B cell (primary cell): ENCODE results near the gene CHRNA4. TPM values are rescaled to one million over a fixed set of nuclear protein-coding genes. Genes with fewer than 3 reads are reported as not detected.
"Not testable (repeated sequence)": the region's sequence is repeated elsewhere in the genome, so short reads cannot be mapped to it uniquely, and the experiment has no call there.

Experiments used
- ATAC-seq: fragments of 200-7000 bp; cut with Tn5 transposase; one replicate; pipeline ENCODE4 v1.10.0; 2021; ENCODE audit warnings: low read depth, mild to moderate bottlenecking, moderate number of reproducible peaks, moderate library complexity
- CTCF ChIA-PET: fragments of 350-600 bp; sonication (Branson Sonifier 250); formaldehyde crosslinking; loops from one replicate; lab custom pipeline; 2021; ENCODE audit warnings: antibody characterized with exemption, inconsistent platforms; lab: Charles Lee
- POLR2A ChIA-PET: fragments of 350-600 bp; sonication (Branson Sonifier 250); formaldehyde crosslinking; loops from one replicate; lab custom pipeline; 2021; ENCODE audit warnings: antibody characterized with exemption; lab: Charles Lee
- DNase-seq: peaks from one replicate; pipeline ENCODE4 v3.0.0; 2013
- H2AFZ ChIP-seq: 2 replicates; pipeline ENCODE4 v1.6.1; 2012; ENCODE audit warnings: mild to moderate bottlenecking, low read depth, low read length; ENCODE audit not compliant: insufficient read depth, poor library complexity, severe bottlenecking
- H3K27ac ChIP-seq, 2 donors: 1 replicate in 1 of 2; 2 replicates in 1 of 2; pipeline ENCODE4 v1.5.1; 2012 to 2013; ENCODE audit warnings: low read length in 2 of 2, mild to moderate bottlenecking in 2 of 2, moderate library complexity in 1 of 2
- H3K27me3 ChIP-seq, 4 experiments: fragments of 200-600 bp in 1 of 4; sonication (generic) in 1 of 4; replicated peaks in 1 of 4; 1 replicate in 2 of 4; 2 replicates in 2 of 4; pipeline versions ENCODE4 v1.6.1 to v1.7.0; 2013 to 2016; ENCODE audit warnings: low read length in 3 of 4, mild to moderate bottlenecking in 2 of 4, mixed read lengths in 1 of 4, moderate library complexity in 1 of 4; ENCODE audit not compliant: insufficient read depth in 4 of 4, control insufficient read depth in 3 of 4; ENCODE audit errors: control extremely low read depth in 1 of 4
- H3K36me3 ChIP-seq, 2 experiments: replicated peaks in 1 of 2; 1 replicate in 1 of 2; 2 replicates in 1 of 2; pipeline versions ENCODE4 v1.6.1 to v1.7.1; 2013; ENCODE audit warnings: low read length in 1 of 2; ENCODE audit not compliant: insufficient read depth in 2 of 2, control insufficient read depth in 1 of 2; ENCODE audit errors: control extremely low read depth in 1 of 2, extremely low read depth in 1 of 2
- H3K4me1 ChIP-seq, 2 donors: fragments of 200-600 bp in 1 of 2; sonication (generic) in 1 of 2; 1 replicate in 1 of 2; 2 replicates in 1 of 2; pipeline versions ENCODE4 v1.5.1 to v1.6.1; 2013 to 2017; ENCODE audit warnings: low read length in 2 of 2; ENCODE audit not compliant: control insufficient read depth in 2 of 2, insufficient read depth in 2 of 2
- H3K4me2 ChIP-seq: replicated peaks from 2 replicates; pipeline ENCODE3; 2012; ENCODE audit warnings: mild to moderate bottlenecking, low read depth, low read length; ENCODE audit not compliant: poor library complexity, severe bottlenecking
- H3K4me3 ChIP-seq, 5 experiments: fragments of 200-600 bp in 1 of 5; sonication (generic) in 1 of 5; 1 replicate in 3 of 5; 2 replicates in 2 of 5; pipeline versions ENCODE4 v1.5.1 to v1.7.0; 2011 to 2016; ENCODE audit warnings: low read length in 4 of 5, mild to moderate bottlenecking in 4 of 5, low read depth in 2 of 5, control low read depth in 1 of 5, moderate library complexity in 1 of 5; ENCODE audit not compliant: insufficient read depth in 1 of 5; ENCODE audit errors: control extremely low read depth in 1 of 5, extremely low read depth in 1 of 5
- H3K79me2 ChIP-seq: fragments of 200-600 bp; sonication (generic); one replicate; pipeline ENCODE4 v1.6.0; 2016; ENCODE audit warnings: low read length; ENCODE audit not compliant: control insufficient read depth, insufficient read depth
- H3K9ac ChIP-seq: fragments of 200-600 bp; sonication (generic); 2 replicates; pipeline ENCODE4 v1.6.1; 2017; ENCODE audit warnings: mild to moderate bottlenecking, low read length, moderate library complexity
- H3K9me3 ChIP-seq, 3 donors: one replicate each; pipeline versions ENCODE4 v1.6.1 to v1.7.1; 2013; ENCODE audit warnings: low read length in 2 of 3; ENCODE audit not compliant: control insufficient read depth in 2 of 3, insufficient read depth in 1 of 3; ENCODE audit errors: control extremely low read depth in 1 of 3
- H4K20me1 ChIP-seq: 2 replicates; pipeline ENCODE4 v1.6.0; 2012; ENCODE audit warnings: mild to moderate bottlenecking, low read length; ENCODE audit not compliant: insufficient read depth, control insufficient read depth, poor library complexity, severe bottlenecking
- H3K27ac Mint-ChIP-seq: one replicate; pipeline ENCODE4 v1.8.0; 2021; ENCODE audit warnings: mixed read lengths
- H3K27me3 Mint-ChIP-seq: one replicate; pipeline ENCODE4 v1.8.0; 2021; ENCODE audit warnings: mixed read lengths
- H3K4me1 Mint-ChIP-seq: one replicate; pipeline ENCODE4 v1.8.0; 2021; ENCODE audit warnings: mixed read lengths
- H3K4me3 Mint-ChIP-seq: one replicate; pipeline ENCODE4 v1.8.0; 2021; ENCODE audit warnings: mixed read lengths
- H3K9me3 Mint-ChIP-seq: one replicate; pipeline ENCODE4 v1.8.0; 2022; ENCODE audit warnings: mixed read lengths; ENCODE audit not compliant: insufficient read depth
- CTCF ChIP-seq: fragments of 200-600 bp; IDR thresholded peaks from one replicate; pipeline ENCODE4 v1.8.0; 2022; ENCODE audit warnings: antibody characterized with exemption, mild to moderate bottlenecking
- EZH2 ChIP-seq: IDR thresholded peaks from 2 replicates; pipeline ENCODE4 v1.6.1; 2012; ENCODE audit warnings: borderline replicate concordance, low read depth, mild to moderate bottlenecking, moderate library complexity, low read length; ENCODE audit not compliant: insufficient read depth, poor library complexity, severe bottlenecking
- WGBS: methylation state at CpG from one replicate; pipeline ENCODE4 v1.1.5; 2013; ENCODE audit warnings: missing lambda C conversion rate; ENCODE audit not compliant: insufficient coverage; 5-methylcytosine and 5-hydroxymethylcytosine counted together
- intact Hi-C: fragments of 100-400 bp; cut with micrococcal nuclease; formaldehyde crosslinking; loops from one replicate; pipeline ENCODE4 v1.10.0; 2022
- polyA plus RNA-seq: library from polyadenylated mRNA; depleted of rRNA; stranded (reverse); fragments of >200 nt; gene quantifications from 2 replicates; pipeline ENCODE4 v1.2.3, GENCODE V29; 2012
- total RNA-seq, 2 donors: library from RNA; stranded (reverse); fragments of 120-200 nt in 1 of 2; gene quantifications; 1 replicate in 1 of 2; 2 replicates in 1 of 2; pipeline versions ENCODE4 v1.2.3 to v1.2.4, GENCODE V29; 2013 to 2022

CHRNA4 gene
- total and polyA plus RNA-seq, 2 donors (not counting 1 experiment from before 2014, with no cell fraction given), result not detected

DNA sequence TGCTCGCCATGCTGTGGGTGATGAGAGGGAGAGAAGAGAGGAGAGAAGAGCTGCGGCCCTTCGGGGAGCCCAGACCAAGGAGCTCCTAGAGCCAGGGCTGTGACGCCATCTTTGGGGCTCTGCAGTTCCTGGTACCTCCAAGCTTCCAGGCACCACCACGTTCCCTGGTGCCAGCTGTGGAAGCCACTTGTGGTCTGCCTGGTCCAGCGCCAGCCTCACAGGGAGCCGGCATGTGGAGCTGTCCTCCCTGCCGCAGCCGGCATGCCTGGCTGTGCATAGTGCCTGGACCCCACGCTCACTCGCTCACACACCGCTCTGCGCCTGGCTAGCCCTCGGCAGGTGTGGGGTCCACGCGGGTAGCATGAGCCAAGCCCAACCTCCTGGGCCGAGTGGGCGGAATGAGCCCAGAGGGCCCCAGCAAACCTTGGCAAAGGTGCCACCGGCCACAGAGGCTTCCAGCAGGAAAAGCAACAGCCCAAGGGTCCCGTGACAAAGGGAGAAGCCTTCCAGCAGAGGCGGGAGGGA is 19.3 kb upstream of the CHRNA4 start:
- intact Hi-C loops, result no loop called here
- TF ChIP-seq CTCF (no peak), EZH2 (no peak)
- POLR2A ChIA-PET, result no interaction called here

GRCh38 chr20:63379872-63380271 is 18.7 kb upstream of the CHRNA4 start:
- DNase-seq, H3K27ac Mint-ChIP-seq, H2AFZ ChIP-seq, H3K36me3 ChIP-seq, intact Hi-C loops, H4K20me1 ChIP-seq, POLR2A ChIA-PET, H3K79me2 ChIP-seq, H3K27ac ChIP-seq, H3K9me3 Mint-ChIP-seq, H3K4me3 Mint-ChIP-seq, H3K4me2 ChIP-seq, ATAC-seq, H3K9ac ChIP-seq, H3K4me1 ChIP-seq, H3K4me3 ChIP-seq, H3K4me1 Mint-ChIP-seq: not testable (repeated sequence)
- 91% methylated on average over 9 of the region's 9 CpGs for WGBS
- Histone ChIP-seq H3K27me3 (peaks cover 0 to 25% (median 0%) of the 10 kb centered on the region in 4 experiments), H3K9me3 (peaks cover 0 to 21% (median 0%) of the 10 kb centered on the region in 3 donors)
- CTCF ChIA-PET, result interaction anchor here (2.6 to 3.5 kb wide), 2 partner anchors 70 to 156 kb away, joined by 15 to 21 read pairs; no protein-coding TSS in a partner anchor
- H3K27me3 Mint-ChIP-seq, result peaks cover 21% of the 10 kb centered on the region

More for the DNA sequence above, 19.3 kb upstream of the CHRNA4 start:
- Histone ChIP-seq H3K4me1 (no peaks in the 10 kb centered on the region), H2AFZ (no peak overlapping the region), H3K79me2 (no peaks in the 10 kb centered on the region), H3K27me3 (peaks cover 0 to 25% (median 0%) of the 10 kb centered on the region in 4 experiments), H3K4me2 (no peak overlapping the region), H3K9ac (no peak overlapping the region), H3K9me3 (peaks cover 0 to 27% (median 2%) of the 10 kb centered on the region in 3 donors), H3K27ac (no peak overlapping the region), H4K20me1 (no peaks in the 10 kb centered on the region), H3K4me3 (no peak overlapping the region), H3K36me3 (no peaks in the 10 kb centered on the region)
- CTCF ChIA-PET, result interaction anchor here (1.5 to 3.5 kb wide), 3 partner anchors 71 to 157 kb away, joined by 4 to 21 read pairs (median 15); partner anchors contain the start of gene BIRC7
- H3K9me3 Mint-ChIP-seq, result peaks cover 2% of the 10 kb centered on the region
- no peaks in the 10 kb centered on the region for H3K4me1 Mint-ChIP-seq
- H3K27me3 Mint-ChIP-seq, result peaks cover 21% of the 10 kb centered on the region
- no peak overlapping the region for H3K27ac Mint-ChIP-seq
- no peak overlapping the region for H3K4me3 Mint-ChIP-seq
- ATAC-seq (no peak), DNase-seq (no peak)
- WGBS, result 94% methylated on average over 21 of the region's 21 CpGs
